Measurements from ENCODE around the gene BAIAP3.

GRCh38 chr16:1342526-1343427 lies 9.3 kb downstream of the BAIAP3 start:
- TF ChIP-seq ZNF274 (IDR thresholded peaks at IDR 0.05; ENCODE audit: low read depth, low read length) (no peak), YY1 (IDR thresholded peaks at IDR 0.05; ENCODE audit: insufficient read depth, insufficient read length) (no peak), SUZ12 (IDR thresholded peaks at IDR 0.05; ENCODE audit: extremely low read depth, insufficient read depth, insufficient read length) (no peak)
